Measurements from ENCODE around the gene PTPRT.

PTPRT gene

DNA sequence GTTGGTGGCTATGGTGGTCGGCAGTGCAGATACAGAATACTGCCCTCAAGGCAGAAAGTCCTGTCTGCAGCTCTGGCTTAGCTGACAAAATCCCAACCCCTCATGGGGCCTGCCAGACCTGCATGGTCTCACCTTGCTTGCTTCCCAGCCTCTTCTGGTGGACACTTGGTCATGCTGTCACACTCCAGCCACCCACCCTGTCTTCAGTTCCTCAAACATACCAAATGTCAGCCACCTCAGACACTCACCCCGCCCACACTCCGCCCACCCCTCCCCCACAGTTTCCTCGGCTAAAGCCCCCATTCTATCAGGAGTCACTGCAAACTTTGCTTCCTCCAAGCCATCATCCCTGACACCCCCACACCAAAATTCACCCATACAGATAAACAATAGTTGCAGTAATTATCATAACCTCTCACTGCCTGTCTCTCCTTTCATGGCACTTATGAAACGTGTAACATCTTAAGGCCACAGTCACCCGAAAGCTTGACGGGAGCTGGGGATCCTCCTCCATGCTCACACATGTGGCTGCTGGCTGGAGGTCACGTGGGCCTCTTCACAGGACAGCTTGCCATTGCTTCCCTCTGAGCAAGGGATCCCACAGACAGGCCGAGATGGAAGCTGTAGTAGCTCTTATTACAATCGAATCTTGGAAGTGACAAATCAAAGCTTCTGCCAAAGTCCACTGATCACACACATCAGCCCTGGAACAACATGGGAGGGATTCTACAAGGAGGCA lies 202.2 kb downstream of the PTPRT start:
- no peaks in the 10 kb centered on the region for H3K4me1 ChIP-seq (ENCODE audit: insufficient read depth, low read length)
- no peak overlapping the region for H2AFZ ChIP-seq (ENCODE audit: low read depth, low read length)
- H3K9me3 ChIP-seq (ENCODE audit: low read length), result no peaks in the 10 kb centered on the region
- no peak overlapping the region for H3K4me3 ChIP-seq (ENCODE audit: low read length)
- no peaks in the 10 kb centered on the region for H3K27me3 ChIP-seq (ENCODE audit: insufficient read depth, low read length)
- H3K36me3 ChIP-seq (ENCODE audit: insufficient read depth, low read length), result no peaks in the 10 kb centered on the region

DNA sequence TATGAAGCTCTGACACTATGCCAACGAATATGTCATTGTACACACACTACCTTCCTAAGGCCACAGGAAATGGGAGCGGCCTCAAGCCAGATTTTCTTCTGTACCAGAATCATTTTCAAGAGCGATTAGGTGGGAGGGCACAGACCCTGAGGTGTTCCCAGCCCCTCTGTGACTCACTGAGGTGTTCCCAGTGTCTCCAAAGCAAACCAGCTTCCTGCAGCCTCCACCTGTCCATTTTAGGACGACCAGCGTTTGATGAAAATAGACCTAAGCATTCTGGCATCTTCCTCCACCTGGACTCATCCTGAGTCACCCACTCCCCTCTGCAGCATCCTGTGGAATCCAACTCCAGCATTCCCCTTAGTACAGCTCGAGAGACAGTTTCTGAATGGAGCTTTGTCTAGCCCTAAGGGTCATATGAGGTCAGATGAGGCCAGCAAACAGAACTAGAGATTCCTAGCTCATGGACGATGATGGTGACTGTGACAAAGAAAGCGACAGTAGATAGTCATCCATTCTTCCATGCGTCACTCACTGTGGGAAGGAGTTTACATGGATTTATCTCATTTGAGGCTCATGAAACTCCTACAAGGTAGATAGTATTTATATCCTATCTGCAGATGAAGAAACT lies 203.4 kb downstream of the PTPRT start:
- Histone ChIP-seq H2AFZ (ENCODE audit: low read depth, low read length) (no peak overlapping the region), H3K4me3 (ENCODE audit: low read length) (no peak overlapping the region), H3K36me3 (ENCODE audit: insufficient read depth, low read length) (no peaks in the 10 kb centered on the region), H3K9me3 (ENCODE audit: low read length) (no peaks in the 10 kb centered on the region), H3K4me1 (ENCODE audit: insufficient read depth, low read length) (no peaks in the 10 kb centered on the region), H3K27me3 (ENCODE audit: insufficient read depth, low read length) (no peaks in the 10 kb centered on the region)

DNA sequence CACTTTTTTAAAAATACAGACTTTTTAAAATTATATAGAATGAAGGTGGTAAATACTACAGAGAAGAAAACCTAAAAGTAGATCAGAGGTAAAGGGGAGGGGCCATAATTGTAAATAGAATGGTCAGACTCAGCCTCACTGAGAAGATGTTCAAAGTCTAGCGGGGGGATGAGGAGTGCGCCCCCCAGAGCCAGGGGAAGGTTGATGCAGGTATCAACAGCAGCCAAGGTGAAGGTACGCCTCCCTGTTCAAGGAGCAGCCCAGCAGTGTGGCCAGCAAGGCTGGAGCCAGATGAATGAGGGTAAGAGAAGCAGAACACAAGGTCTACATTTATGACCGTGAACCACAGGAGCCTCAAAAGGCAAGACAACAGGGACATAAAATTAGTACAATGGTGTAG lies 204.1 kb downstream of the PTPRT start:
- Histone ChIP-seq H3K4me3 (ENCODE audit: low read length) (no peak overlapping the region), H2AFZ (ENCODE audit: low read depth, low read length) (no peak overlapping the region), H3K27me3 (ENCODE audit: insufficient read depth, low read length) (no peaks in the 10 kb centered on the region), H3K4me1 (ENCODE audit: insufficient read depth, low read length) (no peaks in the 10 kb centered on the region), H3K9me3 (ENCODE audit: low read length) (no peaks in the 10 kb centered on the region), H3K36me3 (ENCODE audit: insufficient read depth, low read length) (no peaks in the 10 kb centered on the region)

DNA sequence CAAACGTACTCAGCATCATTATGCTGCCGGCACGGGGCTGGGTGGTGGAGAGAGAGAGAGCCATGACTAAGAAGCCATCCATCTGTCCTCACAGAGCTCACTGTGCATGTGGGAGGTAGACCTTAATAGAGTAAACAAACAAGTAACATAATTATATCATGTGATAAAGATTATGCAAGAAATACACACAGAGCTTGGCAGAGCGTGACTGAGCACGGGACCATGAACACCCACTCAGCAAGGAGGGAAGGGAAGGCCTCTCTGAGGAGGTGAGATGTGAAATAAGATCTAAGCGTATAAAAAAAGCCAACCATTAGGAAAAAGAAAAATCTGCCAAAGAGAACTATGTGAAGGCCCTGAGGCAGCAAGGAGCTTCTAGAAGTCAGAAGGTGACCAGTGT lies 207.5 kb downstream of the PTPRT start:
- H2AFZ ChIP-seq (ENCODE audit: low read depth, low read length), result no peak overlapping the region
- no peaks in the 10 kb centered on the region for H3K4me1 ChIP-seq (ENCODE audit: insufficient read depth, low read length)
- H3K36me3 ChIP-seq (ENCODE audit: insufficient read depth, low read length), result no peaks in the 10 kb centered on the region
- no peak overlapping the region for H3K4me3 ChIP-seq (ENCODE audit: low read length)
- no peaks in the 10 kb centered on the region for H3K27me3 ChIP-seq (ENCODE audit: insufficient read depth, low read length)
- no peaks in the 10 kb centered on the region for H3K9me3 ChIP-seq (ENCODE audit: low read length)

DNA sequence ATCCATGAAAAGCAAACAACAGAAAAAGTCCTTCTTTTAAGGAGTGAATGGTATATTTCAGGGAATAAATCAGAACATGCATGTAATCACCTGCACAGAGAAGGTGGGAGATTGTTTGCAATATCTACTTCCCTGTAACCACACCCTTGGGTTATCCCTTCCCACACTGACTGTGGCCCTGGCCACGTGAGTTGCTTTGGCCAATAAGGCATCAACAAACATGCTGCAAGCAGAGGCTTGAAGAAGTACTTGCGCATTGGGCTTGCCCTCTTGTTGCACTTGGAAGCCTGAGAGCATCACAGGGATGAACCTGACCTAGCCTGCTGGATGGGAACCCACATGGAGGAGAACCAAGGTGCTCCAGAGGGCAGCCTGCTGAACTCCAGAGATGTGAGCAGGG lies 208.5 kb downstream of the PTPRT start:
- Histone ChIP-seq H3K27me3 (ENCODE audit: insufficient read depth, low read length) (no peaks in the 10 kb centered on the region), H3K9me3 (ENCODE audit: low read length) (no peaks in the 10 kb centered on the region), H3K36me3 (ENCODE audit: insufficient read depth, low read length) (no peaks in the 10 kb centered on the region), H2AFZ (ENCODE audit: low read depth, low read length) (no peak overlapping the region), H3K4me3 (ENCODE audit: low read length) (no peak overlapping the region), H3K4me1 (ENCODE audit: insufficient read depth, low read length) (no peaks in the 10 kb centered on the region)

DNA sequence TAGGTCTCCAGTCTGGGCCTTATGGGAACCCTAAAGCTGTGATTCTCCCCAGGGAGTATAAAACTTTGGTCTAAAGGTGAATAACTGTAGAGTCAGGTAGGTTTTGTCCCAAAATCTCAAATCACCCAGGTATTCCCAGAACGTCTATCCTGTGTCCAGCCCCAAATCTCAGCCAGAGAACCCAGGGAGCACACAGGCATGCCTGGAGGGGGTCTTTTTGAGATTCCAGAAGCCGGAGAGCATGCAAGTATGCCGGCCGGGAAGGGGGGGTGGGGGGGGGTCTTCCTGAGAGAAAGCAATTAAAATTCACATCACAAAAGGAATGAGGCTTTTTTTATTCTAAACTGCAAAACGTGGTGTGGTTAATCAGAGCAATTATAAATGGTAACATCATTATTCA lies 210.0 kb downstream of the PTPRT start:
- Histone ChIP-seq H3K4me1 (ENCODE audit: insufficient read depth, low read length) (no peaks in the 10 kb centered on the region), H2AFZ (ENCODE audit: low read depth, low read length) (no peak overlapping the region), H3K4me3 (ENCODE audit: low read length) (no peak overlapping the region), H3K9me3 (ENCODE audit: low read length) (no peaks in the 10 kb centered on the region), H3K36me3 (ENCODE audit: insufficient read depth, low read length) (no peaks in the 10 kb centered on the region), H3K27me3 (ENCODE audit: insufficient read depth, low read length) (no peaks in the 10 kb centered on the region)

DNA sequence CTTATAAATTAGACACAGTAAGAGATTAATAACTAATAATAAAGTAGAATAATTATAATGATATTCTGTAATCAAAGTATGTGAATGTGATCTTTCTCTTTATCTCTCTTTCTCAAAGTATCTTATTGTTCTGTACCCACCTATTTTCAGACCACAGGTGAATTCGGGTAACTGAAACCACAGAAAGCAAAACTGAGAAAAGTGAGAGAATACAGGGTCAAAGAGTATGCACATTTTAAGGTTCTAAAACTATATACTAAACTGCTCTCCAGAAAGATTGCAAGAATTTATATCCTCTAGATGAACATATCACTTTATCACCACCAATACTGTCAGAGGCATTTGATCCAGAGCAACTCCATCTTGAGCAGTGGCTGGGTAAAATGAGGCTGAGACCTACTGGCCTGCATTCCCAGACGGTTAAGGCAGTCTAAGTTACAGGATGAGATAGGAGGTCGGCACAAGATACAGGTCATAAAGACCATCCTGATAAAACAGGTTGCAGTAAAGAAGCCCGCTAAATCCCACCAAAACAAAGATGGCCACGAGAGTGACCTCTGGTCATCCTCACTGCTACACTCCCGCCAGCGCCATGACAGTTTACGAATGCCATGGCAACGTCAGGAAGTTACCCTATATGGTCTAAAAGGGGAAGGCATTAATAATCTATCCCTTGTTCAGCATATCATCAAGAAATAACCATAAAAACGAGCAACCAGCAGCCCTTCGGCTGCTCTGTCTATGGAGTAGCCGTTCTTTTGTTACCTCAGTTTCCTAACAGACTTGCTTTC lies 211.3 kb downstream of the PTPRT start:
- Histone ChIP-seq H3K9me3 (ENCODE audit: low read length) (no peaks in the 10 kb centered on the region), H3K36me3 (ENCODE audit: insufficient read depth, low read length) (no peaks in the 10 kb centered on the region), H3K27me3 (ENCODE audit: insufficient read depth, low read length) (no peaks in the 10 kb centered on the region), H3K4me3 (ENCODE audit: low read length) (no peak overlapping the region), H3K4me1 (ENCODE audit: insufficient read depth, low read length) (no peaks in the 10 kb centered on the region), H2AFZ (ENCODE audit: low read depth, low read length) (no peak overlapping the region)

DNA sequence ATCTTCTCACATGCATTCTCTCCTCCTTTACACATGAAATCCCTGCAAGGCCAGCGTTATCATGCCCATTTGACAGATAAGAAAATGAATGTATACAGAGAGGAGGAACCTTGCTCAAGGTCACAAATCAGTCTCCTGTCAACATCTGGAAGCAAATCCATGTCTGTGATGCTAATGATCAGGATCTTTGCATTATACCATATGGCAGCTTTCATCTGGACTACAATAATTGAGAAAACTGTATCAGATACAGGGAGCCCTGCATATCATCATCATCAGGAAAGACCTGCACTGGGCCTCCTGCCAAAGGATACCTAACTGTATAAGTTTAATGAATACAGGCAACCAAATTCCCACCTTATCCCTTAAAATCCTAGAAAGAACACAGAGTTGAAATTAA lies 213.7 kb downstream of the PTPRT start:
- H3K4me3 ChIP-seq (ENCODE audit: low read length), result no peak overlapping the region

DNA sequence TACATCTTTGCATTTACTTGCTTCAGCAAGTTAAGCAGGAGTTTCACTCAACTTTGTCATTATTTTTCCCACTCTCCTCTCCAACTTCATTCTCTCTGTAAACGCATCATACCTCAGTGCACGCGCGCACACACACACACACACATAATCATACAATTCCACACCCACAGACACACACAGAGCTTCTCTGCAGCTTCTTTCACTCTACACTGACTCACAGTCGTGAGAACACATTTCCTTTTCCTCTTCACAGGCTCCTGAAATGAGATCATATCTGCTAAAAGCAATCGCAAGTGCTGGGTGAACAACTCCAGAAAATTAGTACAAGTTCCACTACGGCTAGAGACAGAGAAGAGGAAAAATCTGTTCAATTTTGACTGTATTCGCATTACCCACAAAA lies 215.4 kb downstream of the PTPRT start:
- H3K27me3 ChIP-seq (ENCODE audit: insufficient read depth, low read length), result no peaks in the 10 kb centered on the region

More for the DNA sequence above, 213.7 kb downstream of the PTPRT start:
- Histone ChIP-seq H2AFZ (ENCODE audit: low read depth, low read length) (no peak overlapping the region), H3K27me3 (ENCODE audit: insufficient read depth, low read length) (no peaks in the 10 kb centered on the region), H3K4me1 (ENCODE audit: insufficient read depth, low read length) (no peaks in the 10 kb centered on the region), H3K9me3 (ENCODE audit: low read length) (no peaks in the 10 kb centered on the region), H3K36me3 (ENCODE audit: insufficient read depth, low read length) (no peaks in the 10 kb centered on the region)

DNA sequence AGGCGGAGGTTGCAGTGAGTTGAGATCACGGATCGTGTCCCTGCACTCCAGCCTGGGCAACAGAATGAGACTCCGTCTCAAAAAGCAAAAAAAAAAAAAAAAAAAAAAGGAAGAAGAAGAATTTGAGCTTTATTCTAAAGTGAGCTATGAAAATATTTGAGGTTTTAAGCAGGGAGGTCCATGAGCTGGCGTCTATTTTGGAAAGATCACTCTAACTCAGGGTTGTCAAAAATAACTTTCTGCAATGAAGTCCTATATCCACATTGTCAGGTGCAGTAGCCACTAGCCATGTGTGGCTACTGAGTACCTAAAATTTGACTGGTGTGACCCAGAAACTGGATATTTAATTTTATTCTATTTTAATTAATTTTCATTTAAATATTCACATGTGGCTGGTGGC lies 217.1 kb downstream of the PTPRT start:
- Histone ChIP-seq H3K4me3 (ENCODE audit: low read length) (no peak overlapping the region), H3K36me3 (ENCODE audit: insufficient read depth, low read length) (no peaks in the 10 kb centered on the region), H2AFZ (ENCODE audit: low read depth, low read length) (no peak overlapping the region), H3K9me3 (ENCODE audit: low read length) (no peaks in the 10 kb centered on the region), H3K27me3 (ENCODE audit: insufficient read depth, low read length) (no peaks in the 10 kb centered on the region), H3K4me1 (ENCODE audit: insufficient read depth, low read length) (no peaks in the 10 kb centered on the region)

More for the DNA sequence above, 215.4 kb downstream of the PTPRT start:
- Histone ChIP-seq H3K36me3 (ENCODE audit: insufficient read depth, low read length) (no peaks in the 10 kb centered on the region), H3K4me3 (ENCODE audit: low read length) (no peak overlapping the region), H2AFZ (ENCODE audit: low read depth, low read length) (no peak overlapping the region), H3K4me1 (ENCODE audit: insufficient read depth, low read length) (no peaks in the 10 kb centered on the region), H3K9me3 (ENCODE audit: low read length) (no peaks in the 10 kb centered on the region)

DNA sequence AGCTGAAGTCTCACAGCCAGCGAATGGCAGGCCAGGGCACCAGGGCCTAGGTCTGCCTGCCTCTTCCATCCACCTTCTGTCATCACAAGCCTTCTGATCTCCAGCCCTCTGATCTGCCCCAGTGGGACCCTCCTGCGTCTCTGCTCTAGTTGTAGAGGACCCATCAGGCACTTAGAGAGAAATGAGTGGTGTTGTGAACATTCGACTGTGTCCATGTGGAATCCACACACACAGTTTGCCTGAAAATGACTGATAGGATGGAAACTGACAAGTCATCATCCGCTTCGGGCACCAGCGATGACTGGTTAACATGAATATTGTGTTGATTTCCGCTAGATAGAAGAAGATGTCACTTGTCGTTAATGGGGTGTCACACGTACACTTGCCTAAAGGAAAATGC lies 221.0 kb downstream of the PTPRT start:
- H3K27me3 ChIP-seq (ENCODE audit: insufficient read depth, low read length), result no peaks in the 10 kb centered on the region
- no peaks in the 10 kb centered on the region for H3K36me3 ChIP-seq (ENCODE audit: insufficient read depth, low read length)
- H2AFZ ChIP-seq (ENCODE audit: low read depth, low read length), result no peak overlapping the region
- no peak overlapping the region for H3K4me3 ChIP-seq (ENCODE audit: low read length)
- no peaks in the 10 kb centered on the region for H3K4me1 ChIP-seq (ENCODE audit: insufficient read depth, low read length)
- no peaks in the 10 kb centered on the region for H3K9me3 ChIP-seq (ENCODE audit: low read length)

DNA sequence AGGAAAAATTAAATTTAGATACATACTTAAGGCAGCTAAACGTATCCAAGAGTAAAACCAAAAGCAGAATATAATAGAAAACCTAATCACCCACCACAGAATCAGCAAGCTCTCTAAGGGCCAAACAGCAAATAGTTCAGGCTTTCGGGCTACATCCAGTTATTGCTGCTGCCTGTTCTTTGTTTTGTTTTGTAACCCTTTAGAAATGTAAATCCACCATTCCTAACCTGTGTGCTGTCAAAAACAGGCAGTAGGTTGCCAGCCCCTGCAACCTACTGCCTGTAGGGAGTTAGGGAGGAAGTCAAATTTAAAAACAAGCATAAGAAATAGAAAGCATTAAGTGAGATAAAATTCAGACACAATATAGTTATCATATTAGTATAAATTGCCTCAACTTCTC lies 225.9 kb downstream of the PTPRT start:
- no peaks in the 10 kb centered on the region for H3K9me3 ChIP-seq (ENCODE audit: low read length)
- no peak overlapping the region for H3K4me3 ChIP-seq (ENCODE audit: low read length)
- no peaks in the 10 kb centered on the region for H3K36me3 ChIP-seq (ENCODE audit: insufficient read depth, low read length)
- H2AFZ ChIP-seq (ENCODE audit: low read depth, low read length), result no peak overlapping the region
- no peaks in the 10 kb centered on the region for H3K27me3 ChIP-seq (ENCODE audit: insufficient read depth, low read length)
- no peaks in the 10 kb centered on the region for H3K4me1 ChIP-seq (ENCODE audit: insufficient read depth, low read length)

DNA sequence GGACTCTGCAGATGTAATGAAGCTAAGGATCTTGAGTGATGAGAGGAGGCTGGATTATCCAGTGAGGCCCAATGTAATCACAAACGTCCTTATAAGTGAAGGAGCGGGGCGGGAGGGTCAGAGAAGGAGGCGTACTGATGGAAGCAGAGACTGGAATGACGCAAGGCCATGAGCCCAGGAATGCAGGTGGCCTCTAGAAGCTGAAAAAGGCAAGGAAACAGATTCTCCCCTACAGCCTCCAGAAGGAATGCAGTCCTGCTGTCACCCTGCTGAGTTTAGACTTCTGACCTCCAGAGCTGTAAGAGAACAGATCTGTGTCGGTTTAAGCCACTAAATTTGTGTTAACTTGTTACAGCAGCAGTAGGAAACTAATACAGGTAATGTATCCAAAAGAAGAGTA lies 227.9 kb downstream of the PTPRT start:
- H3K9me3 ChIP-seq (ENCODE audit: low read length), result no peaks in the 10 kb centered on the region
- H3K4me3 ChIP-seq (ENCODE audit: low read length), result no peak overlapping the region
- H2AFZ ChIP-seq (ENCODE audit: low read depth, low read length), result no peak overlapping the region
- no peaks in the 10 kb centered on the region for H3K4me1 ChIP-seq (ENCODE audit: insufficient read depth, low read length)
- H3K36me3 ChIP-seq (ENCODE audit: insufficient read depth, low read length), result no peaks in the 10 kb centered on the region
- no peaks in the 10 kb centered on the region for H3K27me3 ChIP-seq (ENCODE audit: insufficient read depth, low read length)

All from neuron (in vitro differentiated cells).